Measurements from ENCODE around the gene EXOC3L1.

EXOC3L1 gene

GRCh38 chr16:67234180-67234597 is 44.3 kb upstream of the EXOC3L1 start:
- DNase-seq (ENCODE audit: low read depth), result no peak

DNA sequence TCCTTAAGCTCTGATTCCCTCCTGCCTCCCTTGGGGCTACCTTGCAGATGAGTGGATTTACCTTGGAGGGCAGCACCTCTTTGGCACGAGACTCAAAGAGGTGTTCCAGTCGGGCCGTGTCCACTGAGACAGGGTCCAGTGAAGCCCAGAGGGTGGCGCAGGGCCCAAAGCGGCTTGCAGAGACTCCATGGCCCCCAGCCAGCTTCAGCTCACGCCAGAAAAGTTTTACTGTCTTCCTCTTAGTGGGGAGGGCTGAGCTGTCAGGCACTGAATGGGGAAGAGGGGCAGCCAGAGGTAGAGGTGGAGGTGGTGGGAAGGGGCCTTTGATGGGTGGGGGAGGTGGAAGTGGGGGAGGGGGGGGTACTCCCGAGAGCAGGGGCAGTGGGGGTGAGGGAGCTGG is 43.7 kb upstream of the EXOC3L1 start:
- no peak overlapping the region for H3K4me3 ChIP-seq (ENCODE audit: low read depth, low read length)
- DNase-seq (ENCODE audit: low read depth), result no peak
- no peak for TF ChIP-seq CTCF (IDR thresholded peaks at IDR 0.05; ENCODE audit: low read depth, low read length, missing control alignments)
- in situ Hi-C loops (cut with HindIII; ENCODE audit: low sequenced_read_pairs), result no loop called here

More at GRCh38 chr16:67234180-67234597, 44.3 kb upstream of the EXOC3L1 start:
- no peak overlapping the region for H3K4me3 ChIP-seq (ENCODE audit: low read depth, low read length)
- in situ Hi-C loops (cut with HindIII; ENCODE audit: low sequenced_read_pairs), result no loop called here
- TF ChIP-seq CTCF (IDR thresholded peaks at IDR 0.05; ENCODE audit: low read depth, low read length, missing control alignments), result no peak

DNA sequence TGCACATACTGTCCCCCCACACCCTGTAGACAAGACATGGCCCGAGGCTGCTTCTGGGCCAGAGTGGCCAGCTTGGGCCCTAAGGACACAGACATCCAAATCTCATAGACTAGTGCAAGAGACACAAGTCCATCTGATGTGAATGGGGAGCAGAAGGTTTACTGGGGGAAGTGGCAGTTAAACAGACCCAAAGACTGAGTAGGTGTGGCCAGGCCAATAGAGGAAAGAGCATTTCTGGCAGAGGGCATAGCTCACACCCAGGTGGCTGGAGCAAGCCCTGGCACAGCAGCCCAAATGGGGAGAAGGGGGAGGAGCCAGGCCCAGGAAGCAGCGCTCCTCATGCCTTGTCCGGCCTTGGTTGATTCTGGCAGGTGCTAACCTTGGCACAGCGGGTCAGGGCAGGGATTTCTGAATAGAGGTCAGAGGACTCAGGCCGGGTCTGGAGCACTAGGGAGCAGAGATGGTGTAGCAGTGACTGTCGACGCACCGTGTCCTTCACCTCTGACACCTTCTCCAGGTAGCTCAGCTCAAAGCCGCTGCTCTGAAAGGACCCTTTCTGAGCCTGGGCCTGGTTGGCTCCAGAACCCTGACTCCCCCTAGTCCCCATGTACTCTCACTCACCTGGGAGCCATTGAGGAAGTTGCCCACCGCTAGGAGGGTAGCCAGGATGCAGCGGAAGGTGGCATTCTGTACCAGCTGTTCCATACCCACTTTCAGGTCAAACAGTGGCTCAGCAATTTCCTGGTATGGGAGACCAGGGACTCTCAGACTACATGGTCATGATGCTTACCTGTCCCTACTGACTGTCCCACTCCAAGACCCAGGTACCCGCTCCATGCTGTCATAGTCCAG is 41.1 kb upstream of the EXOC3L1 start:
- no peak overlapping the region for H3K4me3 ChIP-seq (ENCODE audit: low read depth, low read length)
- in situ Hi-C loops (cut with HindIII; ENCODE audit: low sequenced_read_pairs), result no loop called here
- no peak for TF ChIP-seq CTCF (IDR thresholded peaks at IDR 0.05; ENCODE audit: low read depth, low read length, missing control alignments)
- no peak for DNase-seq (ENCODE audit: low read depth)

DNA sequence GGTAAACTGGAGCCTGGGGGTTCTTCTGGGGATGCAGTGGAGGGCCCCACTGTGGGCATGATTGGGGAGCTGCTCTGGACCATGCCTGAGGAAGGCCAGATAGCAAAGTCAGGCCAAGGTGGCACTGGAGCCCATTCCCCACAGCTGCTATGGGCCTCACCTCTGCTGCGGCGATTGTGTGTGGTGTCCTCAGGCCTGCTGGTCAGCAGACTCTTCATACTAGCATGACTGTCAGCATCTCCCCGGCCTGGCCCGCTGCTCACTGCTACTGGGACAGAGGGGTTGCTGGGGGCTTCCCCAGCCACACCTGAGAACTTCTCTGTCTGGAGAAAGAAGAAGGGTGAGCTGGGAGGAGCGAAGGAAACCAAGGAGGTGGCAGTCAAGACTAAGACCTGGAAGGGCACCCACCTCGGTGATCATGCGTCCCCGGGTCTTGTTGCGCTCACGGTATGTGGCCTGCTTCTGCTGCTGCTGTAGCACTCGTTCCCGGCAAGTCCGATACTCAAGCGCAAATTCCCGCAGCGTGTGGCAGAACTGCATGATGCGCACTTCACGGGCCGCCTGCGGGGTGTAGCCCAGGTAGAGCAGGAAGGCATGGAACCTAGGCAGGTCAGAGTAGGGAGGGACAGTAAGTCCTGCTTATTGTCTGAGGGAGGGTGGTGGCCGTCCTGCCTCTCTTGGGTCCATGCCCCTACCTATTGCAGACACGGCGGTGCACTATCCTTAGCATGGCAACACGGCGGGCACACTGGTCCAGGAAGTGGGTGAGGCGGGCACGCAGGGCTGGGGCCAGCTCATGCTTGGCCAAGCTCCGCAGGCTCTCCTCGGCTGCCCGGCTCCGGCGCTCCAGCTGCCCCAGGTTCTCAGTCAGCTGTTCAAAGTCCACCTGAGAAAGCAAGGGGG is 40.2 kb upstream of the EXOC3L1 start:
- no peak overlapping the region for H3K4me3 ChIP-seq (ENCODE audit: low read depth, low read length)
- no peak for DNase-seq (ENCODE audit: low read depth)
- in situ Hi-C loops (cut with HindIII; ENCODE audit: low sequenced_read_pairs), result no loop called here
- TF ChIP-seq CTCF (IDR thresholded peaks at IDR 0.05; ENCODE audit: low read depth, low read length, missing control alignments), result no peak

DNA sequence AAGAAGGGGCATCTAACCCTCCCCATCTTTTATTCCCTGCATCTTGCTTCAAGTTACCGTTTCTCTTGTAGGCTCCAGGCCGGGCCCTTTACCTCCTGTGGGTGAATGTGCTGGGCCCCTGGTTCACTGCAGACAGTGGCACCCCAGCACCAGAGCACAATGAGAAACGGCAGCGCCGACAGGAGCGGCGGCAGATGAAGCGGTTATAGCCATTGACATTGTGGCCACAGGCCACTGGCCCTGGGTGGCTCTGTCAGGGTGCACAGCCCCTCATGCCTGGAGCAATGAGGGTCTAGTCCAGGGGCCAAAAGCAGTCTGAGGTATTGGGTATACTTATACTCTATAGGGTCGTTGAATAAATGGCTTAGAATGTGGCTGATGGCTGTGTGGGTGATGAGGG is 39.0 kb upstream of the EXOC3L1 start:
- TF ChIP-seq CTCF (IDR thresholded peaks at IDR 0.05; ENCODE audit: low read depth, low read length, missing control alignments), result no peak
- in situ Hi-C loops (cut with HindIII; ENCODE audit: low sequenced_read_pairs), result no loop called here
- no peak for DNase-seq (ENCODE audit: low read depth)
- no peak overlapping the region for H3K4me3 ChIP-seq (ENCODE audit: low read depth, low read length)

DNA sequence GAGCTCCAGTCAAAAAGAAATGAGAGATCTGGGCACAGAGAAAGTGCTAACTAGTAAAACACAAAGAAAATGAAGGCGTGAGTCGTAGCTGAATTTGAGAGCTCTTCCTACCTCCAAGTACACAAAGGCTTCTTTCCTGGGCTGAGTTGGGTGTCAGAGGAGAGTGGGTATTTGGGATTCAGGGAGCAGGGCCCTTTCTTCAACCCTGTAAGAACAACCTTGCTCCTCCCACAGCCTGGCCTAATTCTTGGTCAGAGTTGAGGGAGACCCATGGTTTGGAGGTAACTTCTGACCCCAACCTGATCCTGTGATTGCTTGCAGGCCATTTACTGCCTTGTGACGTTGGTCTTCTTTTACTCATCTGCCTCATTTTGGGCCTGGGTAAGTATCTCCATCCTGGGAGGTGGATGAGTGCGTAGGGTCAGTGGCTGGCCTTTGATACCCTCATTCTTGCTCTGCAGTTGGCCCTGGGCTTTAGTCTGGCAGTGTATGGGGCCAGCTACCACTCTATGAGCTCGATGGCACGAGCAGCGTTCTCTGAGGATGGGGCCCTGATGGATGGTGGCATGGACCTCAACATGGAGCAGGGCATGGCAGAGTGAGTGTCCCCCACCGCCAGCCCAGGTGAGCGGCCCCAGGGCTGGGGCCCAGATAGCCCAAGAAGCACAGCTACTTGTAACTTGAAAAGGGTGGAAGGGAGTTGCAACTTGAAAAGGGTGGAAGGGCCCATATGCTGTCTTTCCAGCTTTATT is 38.3 kb upstream of the EXOC3L1 start:
- TF ChIP-seq CTCF (IDR thresholded peaks at IDR 0.05; ENCODE audit: low read depth, low read length, missing control alignments), result no peak
- in situ Hi-C loops (cut with HindIII; ENCODE audit: low sequenced_read_pairs), result no loop called here
- H3K4me3 ChIP-seq (ENCODE audit: low read depth, low read length), result peak overlapping the region; percentile 100
- DNase-seq (ENCODE audit: low read depth), result no peak

Measured in astrocyte of the cerebellum (primary cell).